Embryonic facial prominence (tissue), 1 donor: ENCODE results near the gene SPATS2.
"Not testable (repeated sequence)": the region's sequence is repeated elsewhere in the genome, so short reads cannot be mapped to it uniquely, and the experiment has no call there.

Experiments
- DNase-seq: peaks from one replicate; pipeline ENCODE4 v3.0.0-alpha.2; 2016; ENCODE audit errors: extremely low spot score

Gene SPATS2

GRCh38 chr12:49512546-49512945 is 145.3 kb downstream of the SPATS2 start:
- DNase-seq, result no peak

DNA sequence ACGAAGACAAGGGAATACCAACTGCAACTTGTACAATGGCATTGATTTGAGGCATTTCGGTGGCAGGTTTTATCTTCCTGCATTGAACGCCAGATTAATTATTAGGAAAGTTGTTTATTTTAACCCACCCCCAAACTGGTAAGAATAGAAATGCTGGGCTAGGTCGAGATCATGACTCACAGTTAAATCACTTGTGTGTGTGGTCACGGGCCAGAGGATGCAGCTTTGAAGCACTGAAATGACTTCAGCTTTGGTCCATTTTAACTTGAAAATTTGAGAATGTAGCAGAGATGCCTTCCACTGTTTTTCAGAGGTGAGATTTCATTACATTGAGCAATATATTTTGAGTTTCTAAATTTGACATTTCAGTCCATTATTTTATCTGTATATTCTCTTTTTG is 148.0 kb downstream of the SPATS2 start:
- no peak for DNase-seq

- DNase-seq, result no peak
Observed at GRCh38 chr12:49518914-49519573, 151.8 kb downstream of the SPATS2 start.

GRCh38 chr12:49519574-49519936 is 152.3 kb downstream of the SPATS2 start:
- no peak for DNase-seq

DNA sequence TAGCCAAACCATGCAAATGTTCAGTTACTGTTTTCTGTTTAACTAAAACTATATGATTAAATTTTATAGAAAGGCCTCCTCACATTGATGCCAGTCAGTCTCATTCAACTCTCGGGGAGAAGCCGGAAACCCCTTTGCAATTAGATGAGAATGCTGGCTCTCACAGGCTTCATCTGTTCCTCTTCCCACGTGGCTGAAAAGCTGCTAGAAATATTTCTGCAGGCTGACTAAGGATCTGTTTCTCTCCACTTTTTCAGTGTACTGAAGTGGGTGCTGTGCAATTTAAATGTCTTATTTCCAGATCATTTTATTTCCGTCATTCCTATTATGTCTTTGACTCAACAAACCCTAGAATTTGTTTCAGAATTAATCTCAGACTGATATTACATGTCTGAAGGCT is 154.1 kb downstream of the SPATS2 start:
- no peak for DNase-seq

- no peak for DNase-seq
Observed at GRCh38 chr12:49524660-49525324, 157.5 kb downstream of the SPATS2 start.

- no peak for DNase-seq
Observed at GRCh38 chr12:49525942-49526341, 158.7 kb downstream of the SPATS2 start.

GRCh38 chr12:49527361-49528130 is 160.3 kb downstream of the SPATS2 start:
- DNase-seq, result no peak

- DNase-seq, result no peak
Observed at GRCh38 chr12:49529414-49529813, 162.2 kb downstream of the SPATS2 start.

DNA sequence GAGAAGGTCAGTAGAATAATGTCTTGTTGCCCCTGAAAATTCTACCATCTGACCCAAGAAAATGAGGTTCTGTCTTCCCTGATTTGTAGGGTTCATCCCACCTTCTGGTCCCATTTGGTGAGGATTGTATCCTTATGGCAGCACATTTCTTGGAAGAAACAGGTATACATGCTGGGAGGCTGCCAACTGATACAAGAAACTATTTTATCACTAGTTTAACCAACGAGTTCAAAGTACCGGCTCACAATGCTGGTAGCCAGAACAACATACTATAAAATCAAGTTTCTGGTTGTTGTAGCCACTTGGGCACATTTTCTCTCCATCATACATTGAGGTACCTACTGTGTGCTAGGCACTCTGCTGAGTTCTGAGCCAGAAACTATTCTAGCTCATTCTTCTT is 164.5 kb downstream of the SPATS2 start:
- no peak for DNase-seq

DNA sequence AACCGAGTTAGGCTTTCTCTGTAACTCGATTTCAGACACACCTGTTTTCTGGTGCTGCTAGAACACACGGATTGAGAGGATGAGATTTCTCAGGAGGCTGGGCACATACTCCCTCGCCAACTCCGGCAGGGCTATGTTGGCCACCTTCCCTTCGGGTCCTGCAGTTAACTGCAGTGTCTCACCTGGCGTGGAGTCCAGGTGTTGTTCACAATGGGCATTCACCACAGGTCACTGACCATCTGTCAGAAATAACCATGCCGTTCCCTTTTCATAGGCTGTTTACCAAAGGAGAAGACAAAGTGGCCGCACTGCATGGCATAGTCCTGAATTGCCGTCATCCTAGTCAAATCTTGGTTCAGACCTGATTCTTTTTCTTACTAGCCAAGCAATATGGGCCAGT is 166.1 kb downstream of the SPATS2 start:
- DNase-seq, result no peak

GRCh38 chr12:49534122-49534521 is 166.9 kb downstream of the SPATS2 start:
- DNase-seq, result not testable (repeated sequence)

DNA sequence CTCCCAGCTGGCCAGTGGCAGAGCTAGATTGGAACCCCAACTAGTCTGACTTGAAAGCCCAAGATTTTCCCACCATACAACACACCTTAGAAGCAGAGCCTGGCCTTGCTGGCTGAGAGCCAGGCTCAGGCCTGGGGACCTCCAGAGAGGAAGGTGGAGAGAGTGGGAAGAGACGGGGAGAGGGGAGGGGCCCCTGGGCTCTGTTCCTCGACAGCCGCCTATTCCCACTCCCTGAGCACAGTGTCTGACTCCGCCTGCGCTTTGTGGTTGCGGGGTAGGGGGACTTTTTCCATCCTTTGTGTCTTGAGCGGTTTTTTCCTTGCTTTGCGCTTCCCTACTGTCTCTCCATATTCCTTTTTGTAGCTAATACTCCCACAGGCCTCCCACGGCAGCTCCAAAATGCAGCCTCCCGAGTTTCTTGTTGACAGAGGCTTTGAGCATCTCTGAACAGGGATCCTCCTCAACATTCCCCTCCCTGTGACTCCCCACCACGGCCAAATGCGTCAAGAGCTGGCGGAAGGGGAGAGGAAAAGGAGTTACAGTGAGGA is 167.5 kb downstream of the SPATS2 start:
- no peak for DNase-seq

DNA sequence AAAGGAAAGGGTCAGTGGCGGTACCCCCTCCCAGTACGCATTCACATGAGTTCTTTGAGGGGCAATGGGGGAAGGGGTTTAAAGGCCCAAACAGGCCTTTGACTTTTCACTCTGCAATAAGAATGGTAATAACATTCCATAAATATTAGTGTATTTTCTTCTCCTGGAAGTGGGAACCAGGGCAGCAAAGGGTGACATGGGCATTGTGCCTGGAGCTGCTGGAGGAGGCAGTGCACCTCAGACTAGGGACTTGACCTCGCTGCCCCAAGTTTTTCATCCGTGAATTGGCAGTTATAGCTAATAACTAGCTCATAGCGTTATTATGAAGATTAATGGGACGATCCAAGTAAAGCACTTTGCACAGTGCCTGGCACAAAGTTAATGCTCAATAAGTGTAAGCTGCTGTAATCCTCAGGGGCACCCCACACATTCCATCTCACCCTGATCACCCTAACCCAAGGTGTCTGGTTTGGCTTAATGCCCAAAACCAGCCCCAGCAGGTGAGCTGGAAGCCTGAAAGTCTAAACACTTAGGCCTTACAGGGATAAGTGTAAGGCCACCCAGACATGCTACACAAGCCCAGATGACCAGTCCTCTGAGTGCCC is 168.8 kb downstream of the SPATS2 start:
- DNase-seq, result no peak

- no peak for DNase-seq
Observed at GRCh38 chr12:49536526-49537071, 169.3 kb downstream of the SPATS2 start.

GRCh38 chr12:49537231-49537751 is 170.0 kb downstream of the SPATS2 start:
- no peak for DNase-seq

GRCh38 chr12:49537752-49538509 is 170.7 kb downstream of the SPATS2 start:
- no peak for DNase-seq

- no peak for DNase-seq
Observed at GRCh38 chr12:49538510-49539403, 171.5 kb downstream of the SPATS2 start, which contains the start of gene KCNH3. KCNH3 (plus strand) TSS chr12:49539030; CDS start chr12:49539417, 387 bp downstream.

- DNase-seq, result no peak
Observed at GRCh38 chr12:49539406-49540228, 172.4 kb downstream of the SPATS2 start.
